Erythroblast (primary cell): ENCODE measurements around the gene PKDCC.

Source experiments
- GATA1 ChIP-seq: IDR thresholded peaks from 2 replicates; pipeline ENCODE4 v1.6.1; 2011; ENCODE audit warnings: low read depth, mild to moderate bottlenecking, control low read depth, low read length, moderate library complexity
- POLR2A ChIP-seq: IDR thresholded peaks from 2 replicates; pipeline ENCODE4 v1.6.1; 2011; ENCODE audit warnings: mild to moderate bottlenecking, low read length

DNA sequence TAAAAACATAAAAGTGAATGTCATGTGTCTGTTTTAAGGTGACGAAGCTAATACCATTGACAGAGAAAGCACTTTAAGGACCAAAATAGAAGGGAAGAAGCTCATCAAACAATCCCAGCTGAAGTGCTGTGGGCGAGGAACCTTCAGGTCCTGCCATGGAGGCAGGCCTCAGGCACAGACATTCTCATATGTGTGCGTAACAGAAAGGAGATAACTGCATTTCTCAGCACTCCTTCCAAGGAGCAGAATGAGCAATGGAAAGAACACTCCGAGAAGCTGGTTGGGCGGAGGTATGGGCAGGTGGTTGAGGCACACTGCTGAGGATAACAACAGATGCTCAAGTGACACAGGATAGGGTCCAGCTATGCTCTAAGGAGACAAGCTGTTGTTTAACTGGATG is 42.4 kb downstream of the PKDCC start:
- no peak for TF ChIP-seq POLR2A
- no peak for TF ChIP-seq GATA1
